PFSK-1 (cell line): ENCODE measurements around the gene HOXD10.

Source experiments
- POLR2AphosphoS5 ChIP-seq: IDR thresholded peaks from 2 replicates; pipeline ENCODE4 v1.6.1; 2012; ENCODE audit warnings: low read depth, mild to moderate bottlenecking, control low read depth, low read length, moderate library complexity
- TAF1 ChIP-seq: IDR thresholded peaks from 2 replicates; pipeline ENCODE4 v1.6.1; 2012; ENCODE audit warnings: low read length, control low read depth, borderline replicate concordance; ENCODE audit not compliant: insufficient read depth
- TF ChIP-seq, protein P1 (sequence below), 2 experiments: IDR thresholded peaks; 2 replicates each; pipeline versions ENCODE4 v1.6.1 to v1.8.0; 2011 to 2012; ENCODE audit warnings: low read depth in 2 of 2, low read length in 2 of 2, control low read depth in 1 of 2, inconsistent platforms in 1 of 2, mild to moderate bottlenecking in 1 of 2, moderate library complexity in 1 of 2; ENCODE audit not compliant: insufficient read depth in 1 of 2

- TF ChIP-seq POLR2AphosphoS5 (no peak), TAF1 (no peak)
- TF ChIP-seq, protein P1, sequence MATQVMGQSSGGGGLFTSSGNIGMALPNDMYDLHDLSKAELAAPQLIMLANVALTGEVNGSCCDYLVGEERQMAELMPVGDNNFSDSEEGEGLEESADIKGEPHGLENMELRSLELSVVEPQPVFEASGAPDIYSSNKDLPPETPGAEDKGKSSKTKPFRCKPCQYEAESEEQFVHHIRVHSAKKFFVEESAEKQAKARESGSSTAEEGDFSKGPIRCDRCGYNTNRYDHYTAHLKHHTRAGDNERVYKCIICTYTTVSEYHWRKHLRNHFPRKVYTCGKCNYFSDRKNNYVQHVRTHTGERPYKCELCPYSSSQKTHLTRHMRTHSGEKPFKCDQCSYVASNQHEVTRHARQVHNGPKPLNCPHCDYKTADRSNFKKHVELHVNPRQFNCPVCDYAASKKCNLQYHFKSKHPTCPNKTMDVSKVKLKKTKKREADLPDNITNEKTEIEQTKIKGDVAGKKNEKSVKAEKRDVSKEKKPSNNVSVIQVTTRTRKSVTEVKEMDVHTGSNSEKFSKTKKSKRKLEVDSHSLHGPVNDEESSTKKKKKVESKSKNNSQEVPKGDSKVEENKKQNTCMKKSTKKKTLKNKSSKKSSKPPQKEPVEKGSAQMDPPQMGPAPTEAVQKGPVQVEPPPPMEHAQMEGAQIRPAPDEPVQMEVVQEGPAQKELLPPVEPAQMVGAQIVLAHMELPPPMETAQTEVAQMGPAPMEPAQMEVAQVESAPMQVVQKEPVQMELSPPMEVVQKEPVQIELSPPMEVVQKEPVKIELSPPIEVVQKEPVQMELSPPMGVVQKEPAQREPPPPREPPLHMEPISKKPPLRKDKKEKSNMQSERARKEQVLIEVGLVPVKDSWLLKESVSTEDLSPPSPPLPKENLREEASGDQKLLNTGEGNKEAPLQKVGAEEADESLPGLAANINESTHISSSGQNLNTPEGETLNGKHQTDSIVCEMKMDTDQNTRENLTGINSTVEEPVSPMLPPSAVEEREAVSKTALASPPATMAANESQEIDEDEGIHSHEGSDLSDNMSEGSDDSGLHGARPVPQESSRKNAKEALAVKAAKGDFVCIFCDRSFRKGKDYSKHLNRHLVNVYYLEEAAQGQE (IDR thresholded peaks at IDR 0.05; ENCODE audit: insufficient read depth in 1 of 2, low read depth in 2 of 2, low read length in 2 of 2): no peak
Observed at GRCh38 chr2:176142281-176142680, 25.7 kb downstream of the HOXD10 start.
